H1 (cell line): Measurements from ENCODE around the gene CEP152. TPM values are rescaled to one million over a fixed set of nuclear protein-coding genes. Genes with fewer than 3 reads are reported as not detected.

Experiments
- FOSL1 ChIP-seq: IDR thresholded peaks from 2 replicates; pipeline ENCODE4 v1.6.1; 2011; ENCODE audit warnings: mild to moderate bottlenecking, low read depth, low read length, moderate library complexity; ENCODE audit not compliant: insufficient read depth
- NRF1 ChIP-seq: IDR thresholded peaks from 2 replicates; pipeline ENCODE4 v1.6.1; 2011; ENCODE audit warnings: mild to moderate bottlenecking, low read depth, low read length, improper control_type of control experiment
- SRF ChIP-seq: IDR thresholded peaks from 2 replicates; pipeline ENCODE4 v1.6.1; 2011; ENCODE audit warnings: mild to moderate bottlenecking, low read depth, low read length, moderate library complexity
- polyA plus RNA-seq, 7 experiments: library from polyadenylated mRNA; depleted of rRNA in 3 of 7; stranded (reverse) in 5 of 7; unstranded in 2 of 7; fragments of >200 nt in 5 of 7; fragments of 200-250 nt in 2 of 7; gene quantifications; 1 replicate in 5 of 7; 2 replicates in 1 of 7; 4 replicates in 1 of 7; pipeline versions ENCODE4 v1.2.1 to v1.2.3, GENCODE V29; 2011 to 2013; ENCODE audit warnings: missing spikeins in 2 of 7, mixed read lengths in 2 of 7
- total RNA-seq: library from RNA; stranded (reverse); fragmentation: NEBNext Ultra II Directional; extraction: Animal tissue kit (Norgen Biotek cat#: 25700); gene quantifications from 2 replicates; pipeline ENCODE4 v1.2.1, GENCODE V29; 2021
- TF ChIP-seq, protein P1 (sequence below): IDR thresholded peaks from 2 replicates; pipeline ENCODE4 v1.6.1; 2012; ENCODE audit warnings: low read length, inconsistent platforms

CEP152 gene
- total and polyA plus RNA-seq, 2 of the 8 experiments (the other 6 are each of a cell fraction or from before 2014, with no cell fraction given), result 1.4 to 16.2 TPM

GRCh38 chr15:48785712-48786111 lies 25.2 kb downstream of the CEP152 start (continued):
- TF ChIP-seq FOSL1, result no peak
- no peak for TF ChIP-seq SRF
- TF ChIP-seq, protein P1, sequence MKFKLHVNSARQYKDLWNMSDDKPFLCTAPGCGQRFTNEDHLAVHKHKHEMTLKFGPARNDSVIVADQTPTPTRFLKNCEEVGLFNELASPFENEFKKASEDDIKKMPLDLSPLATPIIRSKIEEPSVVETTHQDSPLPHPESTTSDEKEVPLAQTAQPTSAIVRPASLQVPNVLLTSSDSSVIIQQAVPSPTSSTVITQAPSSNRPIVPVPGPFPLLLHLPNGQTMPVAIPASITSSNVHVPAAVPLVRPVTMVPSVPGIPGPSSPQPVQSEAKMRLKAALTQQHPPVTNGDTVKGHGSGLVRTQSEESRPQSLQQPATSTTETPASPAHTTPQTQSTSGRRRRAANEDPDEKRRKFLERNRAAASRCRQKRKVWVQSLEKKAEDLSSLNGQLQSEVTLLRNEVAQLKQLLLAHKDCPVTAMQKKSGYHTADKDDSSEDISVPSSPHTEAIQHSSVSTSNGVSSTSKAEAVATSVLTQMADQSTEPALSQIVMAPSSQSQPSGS, result no peak
- TF ChIP-seq NRF1, result no peak
